ENCODE data around the gene NDUFAF5.

NDUFAF5 gene

DNA sequence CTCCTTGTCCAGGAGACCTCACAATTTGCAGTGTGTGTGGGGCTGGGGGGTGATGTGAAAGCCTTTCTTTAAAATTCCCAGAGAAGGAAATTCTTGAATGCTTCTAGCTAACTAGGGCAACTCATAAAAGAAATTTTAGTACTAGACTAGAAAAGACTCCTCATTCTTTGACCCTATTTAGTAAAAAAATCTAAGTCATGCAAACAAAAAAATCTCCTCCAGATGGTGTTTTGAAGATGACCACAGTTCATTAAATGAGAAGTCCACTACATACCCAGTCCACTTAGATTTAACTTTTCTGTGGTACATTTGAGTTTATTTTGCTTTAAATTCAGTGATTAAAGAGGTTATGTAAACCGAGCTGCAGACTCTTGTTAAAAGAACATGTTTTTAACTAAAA lies 67.5 kb downstream of the NDUFAF5 start:
- Histone ChIP-seq H3K27me3 (ENCODE audit: low read length) (no peaks in the 10 kb centered on the region), H2AFZ (ENCODE audit: low read depth, low read length, severe bottlenecking) (no peak overlapping the region), H3K9me3 (ENCODE audit: insufficient read depth, low read length) (no peaks in the 10 kb centered on the region), H3F3A (ENCODE audit: insufficient read depth) (no peaks in the 10 kb centered on the region), H3K4me3 (ENCODE audit: insufficient read depth, low read length, poor library complexity, severe bottlenecking) (no peak overlapping the region), H3K36me3 (ENCODE audit: low read length) (no peaks in the 10 kb centered on the region), H3K79me2 (ENCODE audit: insufficient read depth, low read length) (no peaks in the 10 kb centered on the region), H3K4me2 (ENCODE audit: low read depth, low read length, poor library complexity, severe bottlenecking) (no peak overlapping the region), H4K20me1 (ENCODE audit: low read depth, low read length) (no peaks in the 10 kb centered on the region), H3K9me2 (replicated peaks; ENCODE audit: insufficient read depth, low read length) (no peaks in the 10 kb centered on the region), H3K9ac (ENCODE audit: low read length) (no peak overlapping the region), H3K27ac (ENCODE audit: low read depth, low read length) (no peak overlapping the region)
- TF ChIP-seq, protein P1, sequence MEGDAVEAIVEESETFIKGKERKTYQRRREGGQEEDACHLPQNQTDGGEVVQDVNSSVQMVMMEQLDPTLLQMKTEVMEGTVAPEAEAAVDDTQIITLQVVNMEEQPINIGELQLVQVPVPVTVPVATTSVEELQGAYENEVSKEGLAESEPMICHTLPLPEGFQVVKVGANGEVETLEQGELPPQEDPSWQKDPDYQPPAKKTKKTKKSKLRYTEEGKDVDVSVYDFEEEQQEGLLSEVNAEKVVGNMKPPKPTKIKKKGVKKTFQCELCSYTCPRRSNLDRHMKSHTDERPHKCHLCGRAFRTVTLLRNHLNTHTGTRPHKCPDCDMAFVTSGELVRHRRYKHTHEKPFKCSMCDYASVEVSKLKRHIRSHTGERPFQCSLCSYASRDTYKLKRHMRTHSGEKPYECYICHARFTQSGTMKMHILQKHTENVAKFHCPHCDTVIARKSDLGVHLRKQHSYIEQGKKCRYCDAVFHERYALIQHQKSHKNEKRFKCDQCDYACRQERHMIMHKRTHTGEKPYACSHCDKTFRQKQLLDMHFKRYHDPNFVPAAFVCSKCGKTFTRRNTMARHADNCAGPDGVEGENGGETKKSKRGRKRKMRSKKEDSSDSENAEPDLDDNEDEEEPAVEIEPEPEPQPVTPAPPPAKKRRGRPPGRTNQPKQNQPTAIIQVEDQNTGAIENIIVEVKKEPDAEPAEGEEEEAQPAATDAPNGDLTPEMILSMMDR (IDR thresholded peaks at IDR 0.05; ENCODE audit: insufficient read depth, low read length, poor library complexity, severe bottlenecking): no peak
- TF ChIP-seq EZH2phosphoT487 (conservative IDR thresholded peaks at IDR 0.05; ENCODE audit: low read length): no peak

DNA sequence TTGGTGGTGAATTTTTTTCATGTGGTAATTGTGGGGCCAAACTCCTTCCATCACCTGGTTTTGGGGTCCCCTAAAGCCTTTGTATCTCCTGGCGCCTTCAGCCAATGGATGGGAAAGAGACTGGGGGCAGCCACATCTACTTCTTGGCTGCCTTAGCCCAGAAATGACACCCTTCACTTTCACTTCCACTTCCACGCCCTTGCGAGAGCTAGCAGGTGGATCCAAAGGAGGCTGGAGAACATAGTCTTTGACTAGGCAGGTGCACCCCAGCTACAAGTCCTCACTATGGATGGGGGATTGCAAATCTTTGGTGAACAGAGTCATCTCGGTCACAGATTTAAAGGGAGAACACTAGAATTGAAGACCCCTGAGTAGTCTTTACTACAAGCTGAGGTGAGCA lies 70.8 kb downstream of the NDUFAF5 start:
- H3K9me3 ChIP-seq (ENCODE audit: insufficient read depth, low read length): no peaks in the 10 kb centered on the region
- H4K20me1 ChIP-seq (ENCODE audit: low read depth, low read length): no peaks in the 10 kb centered on the region
- H3K79me2 ChIP-seq (ENCODE audit: insufficient read depth, low read length): no peaks in the 10 kb centered on the region
- H2AFZ ChIP-seq (ENCODE audit: low read depth, low read length, severe bottlenecking): no peak overlapping the region
- TF ChIP-seq, protein P1 (IDR thresholded peaks at IDR 0.05; ENCODE audit: insufficient read depth, low read length, poor library complexity, severe bottlenecking): no peak
- TF ChIP-seq EZH2phosphoT487 (conservative IDR thresholded peaks at IDR 0.05; ENCODE audit: low read length): no peak
- H3F3A ChIP-seq (ENCODE audit: insufficient read depth): no peaks in the 10 kb centered on the region
- H3K4me3 ChIP-seq (ENCODE audit: insufficient read depth, low read length, poor library complexity, severe bottlenecking): no peak overlapping the region
- H3K4me2 ChIP-seq (ENCODE audit: low read depth, low read length, poor library complexity, severe bottlenecking): no peak overlapping the region
- no peaks in the 10 kb centered on the region for H3K27me3 ChIP-seq (ENCODE audit: low read length)
- no peaks in the 10 kb centered on the region for H3K9me2 ChIP-seq (replicated peaks; ENCODE audit: insufficient read depth, low read length)
- H3K36me3 ChIP-seq (ENCODE audit: low read length): no peaks in the 10 kb centered on the region
- H3K27ac ChIP-seq (ENCODE audit: low read depth, low read length): no peak overlapping the region
- no peak overlapping the region for H3K9ac ChIP-seq (ENCODE audit: low read length)

DNA sequence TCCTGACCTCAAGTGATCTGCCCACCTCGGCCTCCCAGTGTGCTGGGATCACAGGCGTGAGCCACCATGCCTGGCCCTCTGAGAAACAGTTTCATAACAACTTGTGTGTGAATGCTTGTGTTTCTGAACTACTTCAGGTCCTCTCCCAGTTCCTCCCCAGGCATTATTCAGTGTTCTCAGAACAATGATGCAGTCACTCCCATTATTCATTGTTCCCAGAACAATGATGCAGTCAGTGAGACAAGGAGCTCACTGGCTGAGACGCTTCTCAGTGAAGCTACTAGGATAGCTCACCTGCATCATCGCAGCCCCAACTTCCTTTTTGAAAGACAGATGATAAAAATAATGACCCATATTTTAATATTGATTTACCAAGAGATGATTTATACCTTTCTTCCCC lies 71.5 kb downstream of the NDUFAF5 start:
- H3K9me3 ChIP-seq (ENCODE audit: insufficient read depth, low read length): no peaks in the 10 kb centered on the region
- H3K27me3 ChIP-seq (ENCODE audit: low read length): no peaks in the 10 kb centered on the region
- no peaks in the 10 kb centered on the region for H3K9me2 ChIP-seq (replicated peaks; ENCODE audit: insufficient read depth, low read length)
- H3K79me2 ChIP-seq (ENCODE audit: insufficient read depth, low read length): no peaks in the 10 kb centered on the region
- H3K4me3 ChIP-seq (ENCODE audit: insufficient read depth, low read length, poor library complexity, severe bottlenecking): no peak overlapping the region
- no peak overlapping the region for H3K9ac ChIP-seq (ENCODE audit: low read length)
- H4K20me1 ChIP-seq (ENCODE audit: low read depth, low read length): no peaks in the 10 kb centered on the region
- H2AFZ ChIP-seq (ENCODE audit: low read depth, low read length, severe bottlenecking): no peak overlapping the region
- H3F3A ChIP-seq (ENCODE audit: insufficient read depth): no peaks in the 10 kb centered on the region
- H3K27ac ChIP-seq (ENCODE audit: low read depth, low read length): no peak overlapping the region
- no peak for TF ChIP-seq EZH2phosphoT487 (conservative IDR thresholded peaks at IDR 0.05; ENCODE audit: low read length)
- TF ChIP-seq, protein P1 (IDR thresholded peaks at IDR 0.05; ENCODE audit: insufficient read depth, low read length, poor library complexity, severe bottlenecking): no peak
- no peaks in the 10 kb centered on the region for H3K36me3 ChIP-seq (ENCODE audit: low read length)
- no peak overlapping the region for H3K4me2 ChIP-seq (ENCODE audit: low read depth, low read length, poor library complexity, severe bottlenecking)

Measured in SU-DHL-6 (cell line).